Tongue (tissue), 2 donors: ENCODE data around the gene NBL1. TPM values are rescaled to one million over a fixed set of nuclear protein-coding genes. Genes with fewer than 3 reads are reported as not detected.

Source experiments
- DNase-seq: peaks from one replicate; pipeline ENCODE4 v3.0.0-alpha.2; 2015
- total RNA-seq: library from RNA; depleted of rRNA; stranded (reverse); fragments of >200 nt; gene quantifications from one replicate; pipeline ENCODE4 v1.2.3, GENCODE V29; 2014

The NBL1 gene
- total RNA-seq, 1 donor from 2014 or later = 29.5 TPM

DNA sequence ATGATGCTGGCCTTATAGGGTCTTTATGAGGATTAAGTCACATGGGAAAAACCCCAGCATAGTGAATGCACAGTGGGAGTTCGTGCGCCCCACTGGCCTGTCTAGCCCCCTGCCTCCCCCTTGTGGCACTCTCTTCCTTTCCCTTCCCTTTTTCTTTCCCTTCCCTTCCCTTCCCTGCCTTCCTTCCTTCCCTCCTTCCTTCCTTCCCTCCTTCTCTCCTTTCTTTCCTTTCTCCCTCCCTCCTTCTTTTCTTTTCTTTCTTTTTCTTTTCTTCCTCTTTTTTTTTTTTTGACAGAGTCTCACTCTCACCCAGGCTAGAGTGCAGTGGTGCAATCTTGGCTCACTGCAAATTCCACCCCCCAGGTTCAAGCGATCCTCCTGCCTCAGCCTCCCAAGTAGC is 59.2 kb downstream of the NBL1 start:
- no peak for DNase-seq

DNA sequence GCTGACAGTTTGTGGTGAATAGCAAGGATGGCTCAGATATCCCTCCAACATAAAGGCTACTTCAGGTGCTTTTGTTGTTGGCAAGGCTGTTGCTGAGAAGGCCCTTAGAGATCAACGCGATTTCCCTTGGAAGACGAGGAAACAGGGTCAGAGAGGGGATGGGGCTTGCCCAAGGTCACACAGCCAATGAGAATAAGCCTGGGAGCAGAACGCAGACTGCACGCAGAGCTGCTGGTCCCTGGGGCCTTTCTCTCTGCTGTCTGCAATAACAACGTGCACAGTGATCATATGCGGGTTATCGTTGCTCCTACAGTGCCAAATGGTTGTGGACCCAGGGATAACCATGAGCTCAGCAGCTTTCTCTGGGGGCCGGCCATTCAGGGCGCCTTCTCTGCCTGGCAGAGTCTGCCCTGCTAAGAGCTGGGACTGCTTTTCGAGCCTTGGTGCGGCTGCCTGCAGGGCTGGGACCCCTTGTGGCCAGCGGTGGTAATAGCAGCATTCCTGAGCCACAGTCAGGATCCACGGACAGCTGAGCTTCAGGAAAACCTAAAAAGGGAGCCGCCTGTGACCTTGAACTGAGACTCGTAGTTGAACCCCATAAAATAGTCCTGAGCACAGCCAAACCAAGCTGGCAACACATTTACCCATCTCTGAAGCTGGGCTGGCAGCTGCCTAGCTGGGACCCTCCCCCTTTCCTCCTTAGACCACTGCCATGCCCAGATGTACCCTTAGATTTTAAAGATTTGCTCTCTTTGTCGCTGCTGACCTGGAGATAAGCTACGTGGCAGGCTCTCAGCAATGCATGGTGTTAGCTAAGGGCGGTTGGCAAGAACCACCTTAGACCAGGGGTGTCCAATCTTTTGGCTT is 60.4 kb downstream of the NBL1 start:
- DNase-seq = peak; percentile 83

DNA sequence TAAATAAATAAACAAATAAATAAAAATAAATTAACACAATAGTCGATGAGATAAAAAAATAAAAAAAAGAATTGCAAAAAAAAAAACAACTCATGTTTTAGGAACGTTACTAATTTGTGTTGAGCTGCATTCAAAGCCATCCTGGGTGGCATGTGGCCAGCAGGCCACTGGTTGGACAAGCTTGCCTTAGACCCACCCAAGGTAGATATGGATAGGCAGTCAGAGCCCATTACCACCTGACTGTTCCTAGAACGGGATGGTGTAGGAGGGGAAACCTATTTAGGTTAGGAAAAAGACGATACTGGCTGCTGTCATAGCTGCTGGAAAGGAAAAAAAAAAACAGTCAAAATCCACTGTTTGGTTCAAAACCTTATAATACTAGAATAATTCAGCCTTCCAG is 61.4 kb downstream of the NBL1 start:
- no peak for DNase-seq

DNA sequence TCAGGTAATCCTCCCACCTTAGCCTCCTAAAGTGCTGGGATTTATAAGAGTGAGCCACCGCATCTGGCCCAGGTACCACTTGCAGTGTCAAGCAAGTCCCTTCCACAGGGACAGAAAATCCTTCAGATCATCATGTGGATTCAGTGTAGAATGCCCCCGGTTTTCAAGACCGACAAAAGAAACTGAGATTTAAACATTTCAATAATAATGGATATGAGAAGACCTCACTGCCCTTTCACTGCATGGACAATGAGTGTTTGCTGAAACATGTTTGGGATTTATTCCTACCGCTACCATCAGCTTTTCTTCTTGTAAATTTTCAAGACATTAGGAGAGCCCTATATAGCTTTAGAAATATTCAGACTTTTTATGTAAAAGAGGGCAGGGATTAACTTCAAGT is 62.0 kb downstream of the NBL1 start:
- DNase-seq = no peak

Other genes starting within 250 kb of the NBL1 start
- gene CAPZB, start 158.8 kb upstream of the NBL1 start, total RNA-seq = 140 TPM
- not detected for gene HTR6, start 20.6 kb downstream of the NBL1 start, total RNA-seq
- gene TMCO4, start 155.6 kb downstream of the NBL1 start, total RNA-seq = 5.8 TPM
- not detected for gene RNF186, start 171.0 kb downstream of the NBL1 start, total RNA-seq
- gene OTUD3, start 238.1 kb downstream of the NBL1 start, total RNA-seq = 6.8 TPM